Common myeloid progenitor, CD34-positive (primary cell): ENCODE data around the gene SBF2.
A peak's percentile ranks its signal among the peaks of the same experiment; 100 is the strongest.

Experiments
- CTCF ChIA-PET: fragments of 350-600 bp; sonication (Branson Sonifier 250); formaldehyde crosslinking; loops from one replicate; lab custom pipeline; 2021; ENCODE audit warnings: antibody characterized with exemption; lab: Charles Lee
- POLR2A ChIA-PET: fragments of 350-600 bp; sonication (Branson Sonifier 250); formaldehyde crosslinking; loops from one replicate; lab custom pipeline; 2021; ENCODE audit warnings: antibody characterized with exemption; lab: Charles Lee
- DNase-seq, 3 donors: peaks; one replicate each; pipeline versions ENCODE4 v3.0.0 to v3.0.0-alpha.2; 2013
- H3K27ac ChIP-seq, 2 experiments: 1 replicate in 1 of 2; 2 replicates in 1 of 2; pipeline ENCODE4 v1.7.0; 2013; ENCODE audit warnings: inconsistent platforms in 2 of 2, low read length in 2 of 2, mild to moderate bottlenecking in 2 of 2, low read depth in 1 of 2, moderate library complexity in 1 of 2; ENCODE audit not compliant: severe bottlenecking in 2 of 2, insufficient read depth in 1 of 2, poor library complexity in 1 of 2
- H3K27me3 ChIP-seq, 5 experiments: replicated peaks in 2 of 5; 1 replicate in 3 of 5; 2 replicates in 2 of 5; pipeline versions ENCODE4 v1.6.1 to v1.7.0; 2013; ENCODE audit warnings: low read length in 4 of 5, mild to moderate bottlenecking in 2 of 5, moderate library complexity in 2 of 5, inconsistent platforms in 1 of 5; ENCODE audit not compliant: insufficient read depth in 5 of 5, control insufficient read depth in 4 of 5
- H3K36me3 ChIP-seq, 4 experiments: 1 replicate in 2 of 4; 2 replicates in 2 of 4; pipeline versions ENCODE4 v1.6.1 to v1.7.0; 2013; ENCODE audit warnings: low read length in 3 of 4, control low read depth in 1 of 4, mild to moderate bottlenecking in 1 of 4; ENCODE audit not compliant: control insufficient read depth in 4 of 4, insufficient read depth in 4 of 4
- H3K4me1 ChIP-seq, 4 experiments: 1 replicate in 3 of 4; 2 replicates in 1 of 4; pipeline versions ENCODE4 v1.6.1 to v1.7.1; 2013; ENCODE audit warnings: low read length in 3 of 4, mild to moderate bottlenecking in 3 of 4, control low read depth in 1 of 4, inconsistent platforms in 1 of 4, moderate library complexity in 1 of 4; ENCODE audit not compliant: control insufficient read depth in 4 of 4, insufficient read depth in 4 of 4; ENCODE audit errors: control extremely low read depth in 1 of 4
- H3K4me3 ChIP-seq, 7 experiments: 1 replicate in 4 of 7; 2 replicates in 3 of 7; pipeline versions ENCODE4 v1.5.1 to v1.7.0; 2013; ENCODE audit warnings: mild to moderate bottlenecking in 7 of 7, low read length in 6 of 7, moderate library complexity in 6 of 7, inconsistent platforms in 2 of 7, low read depth in 2 of 7, control low read depth in 1 of 7; ENCODE audit not compliant: insufficient read depth in 4 of 7, control insufficient read depth in 1 of 7; ENCODE audit errors: extremely low read depth in 1 of 7
- H3K9me3 ChIP-seq, 5 experiments: 1 replicate in 4 of 5; 2 replicates in 1 of 5; pipeline versions ENCODE4 v1.6.1 to v1.7.1; 2013; ENCODE audit warnings: low read length in 4 of 5, mild to moderate bottlenecking in 2 of 5, inconsistent platforms in 1 of 5, low read depth in 1 of 5, moderate library complexity in 1 of 5; ENCODE audit not compliant: control insufficient read depth in 4 of 5, insufficient read depth in 2 of 5; ENCODE audit errors: control extremely low read depth in 1 of 5
- WGBS: methylation state at CpG from one replicate; pipeline ENCODE4 v1.1.5; 2013; ENCODE audit not compliant: insufficient coverage; 5-methylcytosine and 5-hydroxymethylcytosine counted together

The SBF2 gene

DNA sequence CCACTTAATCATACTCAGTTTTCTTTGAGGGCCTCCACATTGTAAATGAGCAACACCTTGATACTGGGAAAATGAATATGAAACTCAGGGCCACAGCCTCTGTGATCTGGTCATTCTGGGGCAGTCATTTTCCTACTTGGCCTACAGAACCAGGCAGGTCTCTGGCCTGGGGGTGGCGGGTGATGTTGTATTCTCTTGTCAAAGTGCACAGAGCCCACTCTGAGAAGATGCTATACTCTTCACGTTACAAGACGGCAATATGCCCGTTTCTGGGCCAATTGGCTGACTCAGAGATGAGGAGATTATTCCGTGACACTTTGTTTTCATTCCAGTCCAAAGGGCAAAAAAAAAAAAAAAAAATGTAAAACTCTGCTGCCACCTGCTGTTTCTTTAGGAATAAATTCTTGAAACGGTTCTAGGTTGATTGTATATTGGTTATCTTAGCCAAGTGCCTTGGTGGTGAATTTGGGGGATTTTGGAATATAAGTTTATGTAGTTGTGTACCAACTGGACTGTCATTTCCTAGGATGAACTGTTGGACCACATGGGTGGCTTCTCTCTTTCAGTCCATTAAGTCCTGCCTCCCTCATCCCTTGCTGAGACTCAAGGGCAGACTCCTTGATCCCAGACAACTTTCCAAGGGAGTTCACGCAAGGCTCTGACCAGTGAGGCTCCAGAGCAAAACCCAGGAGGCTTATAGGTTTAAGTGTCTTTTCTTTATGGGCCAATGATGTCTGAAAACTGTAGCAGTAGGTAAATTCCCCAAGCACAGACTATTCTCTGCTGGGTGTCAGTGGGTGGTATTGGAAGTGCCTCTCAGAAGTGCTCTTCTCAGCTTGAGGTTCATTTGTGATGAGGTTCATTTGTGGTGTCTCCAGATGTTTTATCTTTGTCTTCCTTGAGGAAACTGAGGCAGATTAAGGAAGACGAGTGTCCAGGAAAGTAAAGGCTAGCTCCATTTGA, 29.1 kb upstream of the SBF2 start:
- Histone ChIP-seq H3K27ac (no peak overlapping the region), H3K36me3 (no peaks in the 10 kb centered on the region), H3K4me3 (peak overlapping the region in 1 of 7 experiments; percentile 63), H3K4me1 (peaks cover 0 to 16% (median 5%) of the 10 kb centered on the region in 4 experiments), H3K27me3 (no peaks in the 10 kb centered on the region), H3K9me3 (no peaks in the 10 kb centered on the region)
- ChIA-PET CTCF (interaction anchor here (0.5 to 7.1 kb wide), 16 partner anchors 9 to 1145 kb away, joined by 3 to 48 read pairs (median 7); no protein-coding TSS in a partner anchor), POLR2A (no interaction called here)
- WGBS = 28% methylated on average over 7 of the region's 8 CpGs
- DNase-seq = peak; percentile 78 to 88 (median 87)

- no peaks in the 10 kb centered on the region for H3K36me3 ChIP-seq
- no peaks in the 10 kb centered on the region for H3K27me3 ChIP-seq
- CTCF ChIA-PET = interaction anchor here (0.5 to 3.2 kb wide), 5 partner anchors 13 to 1145 kb away, joined by 3 to 24 read pairs (median 4); no protein-coding TSS in a partner anchor
- WGBS = 100% methylated on average over 2 of the region's 2 CpGs
- H3K4me3 ChIP-seq = no peak overlapping the region
- no peak overlapping the region for H3K27ac ChIP-seq
- POLR2A ChIA-PET = no interaction called here
- peaks cover 0 to 12% (median 3%) of the 10 kb centered on the region in 4 experiments for H3K4me1 ChIP-seq
- H3K9me3 ChIP-seq = no peaks in the 10 kb centered on the region
- no peak for DNase-seq
Observed at GRCh38 chr11:10322401-10322800, 28.4 kb upstream of the SBF2 start.

DNA sequence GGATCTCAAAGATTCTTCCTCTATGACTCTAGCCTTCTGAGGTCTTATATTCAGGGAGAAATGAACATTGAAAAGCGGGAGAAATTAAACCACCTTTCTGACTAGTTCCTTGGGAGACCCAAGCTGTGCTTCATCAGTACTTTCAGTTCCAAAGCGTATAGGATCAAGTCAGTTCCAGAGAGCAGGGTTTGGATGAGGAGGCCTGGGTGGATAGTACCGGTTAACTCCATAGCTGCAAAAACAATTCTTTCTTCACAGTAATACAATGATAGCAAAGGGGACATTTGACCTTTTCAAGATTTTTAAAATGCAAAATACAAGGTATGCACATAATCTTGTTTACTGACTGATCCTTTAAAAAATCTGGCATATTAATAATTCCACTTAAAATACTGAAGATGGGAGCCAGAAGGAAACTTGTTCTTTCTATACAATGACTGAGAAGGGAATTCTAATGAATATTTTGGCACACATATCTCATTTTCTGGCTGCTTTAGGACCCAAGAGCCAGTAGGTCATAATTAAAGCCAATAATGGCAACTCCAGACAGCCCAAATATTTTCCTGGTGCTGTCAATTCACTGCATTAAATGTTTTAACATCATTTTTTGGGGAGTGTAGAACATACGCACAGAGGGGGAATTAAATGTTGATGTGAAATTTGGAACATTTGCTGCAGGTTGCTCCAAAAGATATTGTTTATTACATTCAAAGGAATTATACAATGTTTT, 26.9 kb upstream of the SBF2 start:
- no peak for DNase-seq
- no peaks in the 10 kb centered on the region for H3K9me3 ChIP-seq
- no peak overlapping the region for H3K4me3 ChIP-seq
- WGBS = 100% methylated on average over 1 of the region's 4 CpGs
- ChIA-PET CTCF (interaction anchor here (3.2 kb wide), 1 partner anchor 12 kb away, joined by 24 read pairs; no protein-coding TSS in a partner anchor), POLR2A (no interaction called here)
- no peaks in the 10 kb centered on the region for H3K36me3 ChIP-seq
- no peak overlapping the region for H3K27ac ChIP-seq
- H3K27me3 ChIP-seq = no peaks in the 10 kb centered on the region
- H3K4me1 ChIP-seq = peaks cover 0 to 9% (median 3%) of the 10 kb centered on the region in 4 experiments

DNA sequence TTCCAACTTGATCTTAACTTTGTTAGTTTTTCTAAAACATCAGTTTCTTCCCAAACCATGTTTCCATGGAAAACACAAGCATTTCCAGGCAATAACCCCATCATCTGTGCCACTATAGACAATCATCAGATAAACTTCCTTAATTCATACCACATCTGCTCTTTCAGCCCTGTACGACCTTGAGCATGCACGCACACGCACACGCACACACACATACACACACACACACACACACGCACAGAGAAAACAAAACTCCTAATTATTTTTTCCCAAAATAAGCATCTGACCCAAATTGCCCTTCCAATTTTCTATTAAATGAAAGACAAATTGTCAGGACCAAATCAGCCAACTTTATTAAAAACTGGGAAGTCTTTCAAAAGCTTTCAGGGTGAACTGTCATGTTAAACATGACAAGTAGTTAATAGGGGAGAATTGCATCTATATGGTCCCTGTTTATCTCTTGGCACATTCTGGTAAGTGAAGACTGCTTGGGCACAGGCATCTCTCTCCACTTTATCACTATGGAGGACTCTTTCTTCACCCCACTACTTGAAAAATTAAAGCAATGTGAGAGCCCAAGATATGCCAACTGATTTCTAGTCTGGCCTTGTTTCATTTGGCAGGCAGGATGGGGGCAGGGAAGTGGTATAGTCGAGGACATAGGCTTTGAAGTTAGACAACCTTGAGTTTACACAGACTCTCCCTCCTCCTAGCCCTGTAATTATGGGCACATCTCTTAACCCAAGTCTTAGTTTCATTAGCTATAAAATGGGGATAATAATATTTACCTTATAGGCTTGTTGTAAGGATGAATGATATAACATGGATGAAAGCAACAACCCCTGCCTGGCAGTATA, 25.9 kb upstream of the SBF2 start:
- ChIA-PET POLR2A (no interaction called here), CTCF (interaction anchor here (3.2 kb wide), 1 partner anchor 11 kb away, joined by 24 read pairs; no protein-coding TSS in a partner anchor)
- H3K9me3 ChIP-seq = no peaks in the 10 kb centered on the region
- H3K4me3 ChIP-seq = no peak overlapping the region
- peaks cover 0 to 9% (median 3%) of the 10 kb centered on the region in 4 experiments for H3K4me1 ChIP-seq
- DNase-seq = peak in 2 of 3 donors; percentile 51 to 65
- no peaks in the 10 kb centered on the region for H3K36me3 ChIP-seq
- WGBS = 72% methylated on average over 4 of the region's 6 CpGs
- H3K27me3 ChIP-seq = no peaks in the 10 kb centered on the region
- no peak overlapping the region for H3K27ac ChIP-seq

GRCh38 chr11:10318527-10318802, 24.4 kb upstream of the SBF2 start:
- Histone ChIP-seq H3K36me3 (no peaks in the 10 kb centered on the region), H3K4me3 (no peak overlapping the region), H3K27me3 (no peaks in the 10 kb centered on the region), H3K9me3 (no peaks in the 10 kb centered on the region), H3K27ac (no peak overlapping the region), H3K4me1 (peaks cover 0 to 11% (median 3%) of the 10 kb centered on the region in 4 experiments)
- ChIA-PET POLR2A (interaction anchor here (0.6 kb wide), 1 partner anchor 10 kb away, joined by 3 read pairs; no protein-coding TSS in a partner anchor), CTCF (interaction anchor here (0.6 to 1.4 kb wide), 5 partner anchors 9 to 346 kb away, joined by 3 read pairs; no protein-coding TSS in a partner anchor)
- 53% methylated on average over 3 of the region's 3 CpGs for WGBS
- DNase-seq = no peak

- no peak for DNase-seq
- Histone ChIP-seq H3K36me3 (no peaks in the 10 kb centered on the region), H3K9me3 (no peaks in the 10 kb centered on the region), H3K4me1 (peaks cover 0 to 11% (median 3%) of the 10 kb centered on the region in 4 experiments), H3K27ac (no peak overlapping the region), H3K4me3 (no peak overlapping the region), H3K27me3 (no peaks in the 10 kb centered on the region)
- ChIA-PET POLR2A (interaction anchor here (0.6 kb wide), 1 partner anchor 52 kb away, joined by 3 read pairs; no protein-coding TSS in a partner anchor), CTCF (interaction anchor here (0.6 to 1.4 kb wide), 6 partner anchors 9 to 345 kb away, joined by 3 to 4 read pairs (median 3); no protein-coding TSS in a partner anchor)
- 92% methylated on average over 2 of the region's 5 CpGs for WGBS
Observed at GRCh38 chr11:10317776-10318526, 23.9 kb upstream of the SBF2 start.
